ENCODE measurements around the gene NEURL1. TPM values are rescaled to one million over a fixed set of nuclear protein-coding genes. Genes with fewer than 3 reads are reported as not detected.

Gene NEURL1
- total and polyA plus RNA-seq, 2 experiments from 2014 or later = 1.1 to 1.5 TPM

DNA sequence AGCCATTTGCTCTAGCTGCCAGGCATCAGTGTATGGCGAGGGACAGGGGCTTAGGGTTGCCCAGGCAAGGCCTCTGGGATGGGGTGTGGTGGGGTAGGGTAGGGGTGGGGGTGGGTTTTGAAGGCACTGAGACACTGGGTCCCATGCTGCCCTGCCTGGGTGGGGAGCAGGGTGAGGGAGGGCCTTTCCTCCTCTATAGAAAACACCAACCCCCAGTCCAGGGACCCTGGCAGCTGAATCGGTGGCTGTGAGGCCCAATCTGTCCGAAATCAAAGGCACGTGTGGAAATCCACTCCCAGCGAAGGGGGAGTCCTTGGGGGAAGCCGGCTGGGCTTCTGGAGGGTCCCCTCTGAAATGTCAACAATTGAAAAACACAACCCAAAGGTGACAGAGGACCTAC is 106.4 kb downstream of the NEURL1 start:
- TF ChIP-seq EZH2phosphoT487 (IDR thresholded peaks at IDR 0.05; ENCODE audit: insufficient read depth, low read depth) (no peak), EZH2 (IDR thresholded peaks at IDR 0.05; ENCODE audit: insufficient read depth, poor library complexity, severe bottlenecking) (no peak)
- Histone ChIP-seq H4K20me1 (ENCODE audit: insufficient read depth) (no peaks in the 10 kb centered on the region), H2AFZ (no peak overlapping the region), H3K36me3 (ENCODE audit: low read depth) (peaks cover 13% of the 10 kb centered on the region; the same call in 1 of the 2 replicates), H3K79me2 (ENCODE audit: insufficient read depth) (0 out of 2 replicates have a peak, but pooled peaks cover 4% of the 10 kb centered on the region), H3K27me3 (replicated peaks; ENCODE audit: insufficient read depth) (no peaks in the 10 kb centered on the region), H3K4me3 (no peak overlapping the region), H3K27ac (peak overlapping the region; percentile 31; the same call in 1 of the 2 replicates), H3K9me2 (ENCODE audit: insufficient read depth) (no peaks in the 10 kb centered on the region), H3K9ac (peak overlapping the region; percentile 33; the same call in 1 of the 2 replicates), H3K4me2 (ENCODE audit: unreplicated experiment) (no peak overlapping the region), H3F3A (ENCODE audit: insufficient read depth) (peaks cover 54% of the 10 kb centered on the region), H3K4me1 (ENCODE audit: insufficient read depth) (peaks cover 8% of the 10 kb centered on the region; the same call in 1 of the 2 replicates), H3K9me3 (ENCODE audit: low read depth) (no peaks in the 10 kb centered on the region)
- WGBS, 2 experiments (ENCODE audit: low coverage in 1 of 2, low lambda C conversion rate in 2 of 2, missing lambda C conversion rate in 2 of 2) = 53 to 63% methylated on average over 6 of the region's 6 CpGs
- in situ Hi-C loops (cut with MboI) = loop anchor here (5.0 kb wide), 1 partner anchor 82 kb away; no protein-coding TSS in a partner anchor
- no peak for DNase-seq

DNA sequence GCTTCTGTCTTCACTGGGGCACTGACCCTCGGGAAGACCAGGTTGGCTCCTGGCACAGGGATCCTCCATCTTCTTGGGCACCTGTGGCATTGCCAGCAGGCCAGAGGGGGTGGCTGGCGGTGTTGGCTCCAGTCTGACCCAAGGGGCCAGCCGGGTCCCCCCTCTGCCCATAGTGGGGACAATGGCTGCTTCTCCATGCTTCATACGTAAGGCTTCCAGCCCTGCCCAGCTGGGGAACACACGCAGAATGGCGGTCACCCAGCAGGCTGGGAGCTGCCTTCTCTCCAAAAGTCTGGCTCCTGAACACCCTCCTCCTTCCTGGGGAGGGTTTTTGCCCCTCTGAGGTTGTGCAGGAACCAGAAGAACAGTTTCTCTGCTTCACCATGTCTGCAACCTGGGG is 106.8 kb downstream of the NEURL1 start:
- H3K79me2 ChIP-seq (ENCODE audit: insufficient read depth) = 0 out of 2 replicates have a peak, but pooled peaks cover 4% of the 10 kb centered on the region
- H3K4me2 ChIP-seq (ENCODE audit: unreplicated experiment) = no peak overlapping the region
- WGBS, 2 experiments (ENCODE audit: low coverage in 1 of 2, low lambda C conversion rate in 2 of 2, missing lambda C conversion rate in 2 of 2) = 42 to 50% methylated on average over 6 of the region's 6 CpGs
- no peak for DNase-seq
- H3K9me3 ChIP-seq (ENCODE audit: low read depth) = no peaks in the 10 kb centered on the region
- H4K20me1 ChIP-seq (ENCODE audit: insufficient read depth) = no peaks in the 10 kb centered on the region
- in situ Hi-C loops (cut with MboI) = loop anchor here (5.0 kb wide), 1 partner anchor 82 kb away; no protein-coding TSS in a partner anchor
- peaks cover 54% of the 10 kb centered on the region for H3F3A ChIP-seq (ENCODE audit: insufficient read depth)
- H3K4me1 ChIP-seq (ENCODE audit: insufficient read depth) = peaks cover 8% of the 10 kb centered on the region; the same call in 1 of the 2 replicates
- H3K27ac ChIP-seq = no peak overlapping the region
- peaks cover 13% of the 10 kb centered on the region; the same call in 1 of the 2 replicates for H3K36me3 ChIP-seq (ENCODE audit: low read depth)
- TF ChIP-seq EZH2 (IDR thresholded peaks at IDR 0.05; ENCODE audit: insufficient read depth, poor library complexity, severe bottlenecking) (no peak), EZH2phosphoT487 (IDR thresholded peaks at IDR 0.05; ENCODE audit: insufficient read depth, low read depth) (no peak)
- H3K9ac ChIP-seq = no peak overlapping the region
- H2AFZ ChIP-seq = no peak overlapping the region
- no peak overlapping the region for H3K4me3 ChIP-seq
- no peaks in the 10 kb centered on the region for H3K27me3 ChIP-seq (replicated peaks; ENCODE audit: insufficient read depth)
- H3K9me2 ChIP-seq (ENCODE audit: insufficient read depth) = no peaks in the 10 kb centered on the region

DNA sequence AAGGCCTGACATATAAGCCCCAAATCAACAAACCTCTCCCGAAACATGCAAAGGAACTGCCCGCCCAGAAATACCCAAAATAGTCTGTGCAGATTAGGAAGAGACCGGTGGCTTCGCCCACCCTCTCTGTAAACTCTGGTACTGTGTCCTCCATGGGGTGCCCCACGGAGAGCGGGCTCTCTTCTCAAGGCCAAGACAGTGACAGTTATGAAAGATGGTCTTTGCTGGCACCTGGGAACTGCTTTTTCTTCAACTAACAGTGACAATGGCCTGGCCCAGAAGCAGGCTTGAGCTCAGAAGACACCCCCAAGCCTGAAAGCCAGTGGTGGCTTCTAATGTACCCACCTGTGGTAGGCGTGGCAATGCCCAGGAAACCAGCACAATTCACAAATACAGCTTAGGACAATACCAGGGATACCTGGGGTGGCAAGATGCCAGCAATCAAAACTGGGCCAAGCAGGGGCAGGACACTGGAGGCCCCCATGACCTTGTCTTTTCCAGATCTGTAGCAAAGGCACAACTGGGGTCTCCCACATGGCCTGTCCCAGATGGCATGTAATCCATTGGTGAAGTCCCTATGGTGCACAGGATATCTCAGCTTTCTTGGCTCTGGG is 107.6 kb downstream of the NEURL1 start:
- Histone ChIP-seq H3K4me3 (no peak overlapping the region), H3K36me3 (ENCODE audit: low read depth) (peaks cover 13% of the 10 kb centered on the region; the same call in 1 of the 2 replicates), H3K9me3 (ENCODE audit: low read depth) (no peaks in the 10 kb centered on the region), H3K27me3 (replicated peaks; ENCODE audit: insufficient read depth) (no peaks in the 10 kb centered on the region), H3K4me2 (ENCODE audit: unreplicated experiment) (no peak overlapping the region), H3F3A (ENCODE audit: insufficient read depth) (peaks cover 53% of the 10 kb centered on the region), H3K79me2 (ENCODE audit: insufficient read depth) (0 out of 2 replicates have a peak, but pooled peaks cover 4% of the 10 kb centered on the region), H4K20me1 (ENCODE audit: insufficient read depth) (no peaks in the 10 kb centered on the region), H3K4me1 (ENCODE audit: insufficient read depth) (peaks cover 8% of the 10 kb centered on the region; the same call in 1 of the 2 replicates), H3K9me2 (ENCODE audit: insufficient read depth) (no peaks in the 10 kb centered on the region), H3K27ac (no peak overlapping the region), H2AFZ (no peak overlapping the region), H3K9ac (no peak overlapping the region)
- in situ Hi-C loops (cut with MboI) = loop anchor here (5.0 kb wide), 1 partner anchor 81 kb away; no protein-coding TSS in a partner anchor
- WGBS, 2 experiments (ENCODE audit: low coverage in 1 of 2, low lambda C conversion rate in 2 of 2, missing lambda C conversion rate in 2 of 2) = 66 to 72% methylated on average over 7 of the region's 7 CpGs
- DNase-seq = no peak
- TF ChIP-seq EZH2 (IDR thresholded peaks at IDR 0.05; ENCODE audit: insufficient read depth, poor library complexity, severe bottlenecking) = no peak
- no peak for TF ChIP-seq EZH2phosphoT487 (IDR thresholded peaks at IDR 0.05; ENCODE audit: insufficient read depth, low read depth)

DNA sequence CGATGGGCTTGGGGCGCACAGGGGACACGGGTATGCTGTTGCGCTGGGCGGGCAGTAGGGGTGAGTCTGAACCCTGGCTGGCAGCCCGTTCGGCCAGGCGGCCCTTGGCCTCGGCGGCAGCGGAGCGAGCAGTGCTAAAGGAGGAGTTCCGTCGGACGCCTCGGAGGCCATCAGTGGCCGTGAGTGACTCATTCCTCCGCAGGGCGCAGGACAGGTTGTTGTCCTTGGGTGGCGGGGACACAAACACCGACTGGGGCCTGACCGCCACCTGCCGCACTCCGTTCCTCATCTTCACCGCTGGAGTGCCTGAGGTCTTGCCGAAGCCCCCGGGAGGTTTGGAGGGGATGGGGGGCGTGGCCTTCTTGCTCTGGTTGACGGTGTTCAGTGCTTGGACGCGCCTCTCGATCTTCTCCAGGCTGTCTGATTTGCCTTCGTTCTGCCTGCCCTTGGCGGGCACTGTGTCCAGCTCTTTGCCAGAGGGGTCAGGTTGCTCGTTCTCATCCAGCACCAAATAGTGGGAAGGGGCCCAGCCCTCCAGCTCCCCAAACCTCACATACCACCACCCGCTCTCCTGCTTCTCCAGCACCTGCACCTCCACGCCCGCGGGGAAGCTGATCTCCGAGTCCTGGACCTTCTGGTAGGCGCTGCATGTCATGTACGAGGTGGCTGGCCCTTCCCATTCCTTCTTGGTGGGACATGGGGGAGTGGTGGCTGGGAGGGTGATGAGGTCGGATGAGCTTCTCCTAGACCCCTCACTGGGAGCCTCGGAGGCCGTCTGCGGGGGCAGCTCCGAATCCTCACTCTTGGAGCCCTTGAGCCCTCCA is 108.7 kb downstream of the NEURL1 start:
- no peak for TF ChIP-seq EZH2phosphoT487 (IDR thresholded peaks at IDR 0.05; ENCODE audit: insufficient read depth, low read depth)
- no peak for TF ChIP-seq EZH2 (IDR thresholded peaks at IDR 0.05; ENCODE audit: insufficient read depth, poor library complexity, severe bottlenecking)
- H3K9me2 ChIP-seq (ENCODE audit: insufficient read depth) = no peaks in the 10 kb centered on the region
- DNase-seq = no peak
- H3K4me1 ChIP-seq (ENCODE audit: insufficient read depth) = peaks cover 8% of the 10 kb centered on the region; the same call in 1 of the 2 replicates
- peaks cover 41% of the 10 kb centered on the region for H3F3A ChIP-seq (ENCODE audit: insufficient read depth)
- peaks cover 13% of the 10 kb centered on the region; the same call in 1 of the 2 replicates for H3K36me3 ChIP-seq (ENCODE audit: low read depth)
- H3K27me3 ChIP-seq (replicated peaks; ENCODE audit: insufficient read depth) = no peaks in the 10 kb centered on the region
- H3K4me3 ChIP-seq = no peak overlapping the region
- H3K79me2 ChIP-seq (ENCODE audit: insufficient read depth) = 0 out of 2 replicates have a peak, but pooled peaks cover 4% of the 10 kb centered on the region
- 91% methylated on average over 43 to 47 of the region's 47 CpGs for WGBS, 2 experiments (ENCODE audit: low coverage in 1 of 2, low lambda C conversion rate in 2 of 2, missing lambda C conversion rate in 2 of 2)
- no peak overlapping the region for H2AFZ ChIP-seq
- in situ Hi-C loops (cut with MboI) = loop anchor here (5.0 kb wide), 1 partner anchor 80 kb away; no protein-coding TSS in a partner anchor
- no peaks in the 10 kb centered on the region for H3K9me3 ChIP-seq (ENCODE audit: low read depth)
- H3K9ac ChIP-seq = no peak overlapping the region
- H3K27ac ChIP-seq = no peak overlapping the region
- H3K4me2 ChIP-seq (ENCODE audit: unreplicated experiment) = no peak overlapping the region
- no peaks in the 10 kb centered on the region for H4K20me1 ChIP-seq (ENCODE audit: insufficient read depth)

All from GM23248 (cell line).